Retinal pigment epithelial cell (primary cell): Measurements from ENCODE around the gene EFHC2.

Experiments
- DNase-seq: peaks from one replicate; pipeline ENCODE4 v3.0.0-alpha.2; 2010; ENCODE audit warnings: low read depth
- H3K4me3 ChIP-seq: 2 replicates; pipeline ENCODE4 v1.5.1; 2011; ENCODE audit warnings: mild to moderate bottlenecking, low read length, control low read depth, moderate library complexity
- CTCF ChIP-seq: conservative IDR thresholded peaks from 2 replicates; pipeline ENCODE4 v1.5.1; 2011; ENCODE audit warnings: low read depth, low read length, control low read depth, inconsistent platforms

EFHC2 gene

GRCh38 chrX:44240036-44240435 lies 103.4 kb downstream of the EFHC2 start:
- no peak for TF ChIP-seq CTCF
- DNase-seq = no peak
- no peak overlapping the region for H3K4me3 ChIP-seq

DNA sequence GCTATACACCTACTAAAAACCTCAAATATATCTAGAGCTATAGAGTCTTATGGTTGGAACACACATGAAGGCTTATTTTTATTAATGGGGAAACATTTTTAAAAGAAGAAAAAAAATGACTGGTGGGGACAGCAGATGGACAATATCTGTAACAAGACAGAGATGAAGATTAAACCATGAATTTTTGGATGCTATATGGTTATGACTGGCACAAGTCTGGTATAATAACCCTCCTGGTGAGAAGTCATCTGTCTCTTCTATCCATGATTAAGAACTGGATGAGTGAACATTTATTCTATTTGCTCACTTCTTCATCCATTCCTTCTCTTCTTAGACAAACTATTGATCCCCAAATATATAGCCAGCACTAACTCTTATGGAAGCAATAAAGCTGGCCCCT lies 104.4 kb downstream of the EFHC2 start:
- H3K4me3 ChIP-seq = no peak overlapping the region
- no peak for DNase-seq
- no peak for TF ChIP-seq CTCF

DNA sequence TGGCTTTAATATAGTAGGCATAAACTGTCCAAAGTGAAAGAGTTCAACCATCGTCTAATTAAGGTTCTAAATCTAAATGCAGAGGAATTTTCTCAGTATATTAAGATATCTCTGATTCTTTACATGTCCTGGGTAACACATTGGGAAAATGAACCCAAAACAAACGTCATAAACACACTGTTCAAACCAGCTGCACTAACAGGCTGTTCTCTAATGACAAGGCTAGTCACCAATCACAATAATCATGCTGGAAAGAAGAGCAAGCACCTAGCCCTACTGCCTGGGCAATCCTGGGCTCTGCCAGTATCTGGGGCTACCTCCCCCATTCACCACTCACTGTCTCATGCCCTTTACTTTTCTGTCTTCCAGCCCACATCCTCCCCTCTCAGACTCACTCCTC lies 107.9 kb downstream of the EFHC2 start:
- no peak for DNase-seq
- no peak overlapping the region for H3K4me3 ChIP-seq
- no peak for TF ChIP-seq CTCF

DNA sequence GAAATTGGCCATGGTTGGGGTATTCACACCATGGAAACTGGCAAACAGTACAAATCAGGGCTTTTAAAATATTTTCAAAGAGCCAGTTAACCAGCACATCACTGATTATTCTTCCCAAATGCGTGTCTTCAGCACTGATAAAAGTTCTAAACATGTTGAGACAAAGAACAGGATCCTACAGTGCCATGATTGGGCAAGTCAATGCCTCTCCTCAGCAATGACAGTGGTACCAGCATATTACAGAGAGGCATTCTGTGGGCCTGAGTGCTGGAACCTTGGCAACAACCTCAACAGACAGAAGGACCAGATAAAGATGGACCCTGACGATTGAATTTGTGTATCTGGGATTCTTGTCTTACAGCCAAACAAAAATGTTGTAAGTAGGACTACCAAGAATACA lies 108.9 kb downstream of the EFHC2 start:
- DNase-seq = no peak
- no peak overlapping the region for H3K4me3 ChIP-seq
- TF ChIP-seq CTCF = no peak

DNA sequence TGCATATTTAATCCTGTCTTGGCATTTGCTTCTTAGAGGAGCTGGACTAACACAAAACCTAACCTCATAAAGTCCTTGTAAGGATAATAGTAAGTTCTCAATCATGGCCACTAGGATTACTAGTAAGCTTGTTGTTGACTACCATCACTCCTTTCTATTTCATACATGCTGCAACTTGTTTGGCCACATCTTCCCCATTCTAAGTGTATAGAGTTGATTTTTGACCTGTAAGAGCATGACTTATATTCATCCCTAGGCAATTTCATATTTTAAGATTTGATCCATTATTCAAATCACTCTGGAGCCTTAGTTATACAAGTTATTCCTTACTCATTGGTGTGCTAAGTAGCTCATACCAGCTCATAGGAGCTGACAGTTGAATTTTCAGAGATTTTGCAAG lies 109.4 kb downstream of the EFHC2 start:
- TF ChIP-seq CTCF = no peak
- H3K4me3 ChIP-seq = no peak overlapping the region
- DNase-seq = no peak

DNA sequence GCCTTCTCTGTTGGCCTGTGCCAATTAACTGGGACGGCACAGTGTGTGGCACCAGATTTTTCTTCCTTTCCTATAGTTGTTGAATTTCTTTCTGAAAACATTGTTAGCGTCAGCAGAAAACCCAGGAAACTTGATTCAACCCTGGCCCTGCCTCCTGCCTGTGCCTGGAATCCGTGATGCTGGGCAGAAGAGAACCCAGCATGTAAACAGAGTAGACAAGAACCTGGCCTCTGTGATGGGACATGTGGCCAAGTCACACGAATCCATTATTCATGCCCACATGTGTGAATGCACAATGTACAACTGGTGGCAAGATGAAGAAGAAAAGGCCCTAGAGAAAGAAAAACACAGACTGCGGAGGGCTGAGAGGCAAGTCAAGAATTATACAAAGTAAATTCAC lies 111.4 kb downstream of the EFHC2 start:
- H3K4me3 ChIP-seq = no peak overlapping the region
- no peak for TF ChIP-seq CTCF
- no peak for DNase-seq

- TF ChIP-seq CTCF = no peak
- no peak overlapping the region for H3K4me3 ChIP-seq
- DNase-seq = no peak
These were observed 114.9 kb downstream of the EFHC2 start for GRCh38 chrX:44228621-44229020.
